B cell (primary cell): Measurements from ENCODE around the gene FOXN1. TPM values are rescaled to one million over a fixed set of nuclear protein-coding genes. Genes with fewer than 3 reads are reported as not detected.
"Not testable (repeated sequence)": the region's sequence is repeated elsewhere in the genome, so short reads cannot be mapped to it uniquely, and the experiment has no call there.

Experiments
- ATAC-seq: fragments of 200-7000 bp; cut with Tn5 transposase; one replicate; pipeline ENCODE4 v1.10.0; 2021; ENCODE audit warnings: low read depth, mild to moderate bottlenecking, moderate number of reproducible peaks, moderate library complexity
- CTCF ChIA-PET: fragments of 350-600 bp; sonication (Branson Sonifier 250); formaldehyde crosslinking; loops from one replicate; lab custom pipeline; 2021; ENCODE audit warnings: antibody characterized with exemption, inconsistent platforms; lab: Charles Lee
- POLR2A ChIA-PET: fragments of 350-600 bp; sonication (Branson Sonifier 250); formaldehyde crosslinking; loops from one replicate; lab custom pipeline; 2021; ENCODE audit warnings: antibody characterized with exemption; lab: Charles Lee
- DNase-seq: peaks from one replicate; pipeline ENCODE4 v3.0.0; 2013
- H2AFZ ChIP-seq: 2 replicates; pipeline ENCODE4 v1.6.1; 2012; ENCODE audit warnings: mild to moderate bottlenecking, low read depth, low read length; ENCODE audit not compliant: insufficient read depth, poor library complexity, severe bottlenecking
- H3K27ac ChIP-seq, 2 donors: 1 replicate in 1 of 2; 2 replicates in 1 of 2; pipeline ENCODE4 v1.5.1; 2012 to 2013; ENCODE audit warnings: low read length in 2 of 2, mild to moderate bottlenecking in 2 of 2, moderate library complexity in 1 of 2
- H3K27me3 ChIP-seq, 4 experiments: fragments of 200-600 bp in 1 of 4; sonication (generic) in 1 of 4; replicated peaks in 1 of 4; 1 replicate in 2 of 4; 2 replicates in 2 of 4; pipeline versions ENCODE4 v1.6.1 to v1.7.0; 2013 to 2016; ENCODE audit warnings: low read length in 3 of 4, mild to moderate bottlenecking in 2 of 4, mixed read lengths in 1 of 4, moderate library complexity in 1 of 4; ENCODE audit not compliant: insufficient read depth in 4 of 4, control insufficient read depth in 3 of 4; ENCODE audit errors: control extremely low read depth in 1 of 4
- H3K36me3 ChIP-seq, 2 experiments: replicated peaks in 1 of 2; 1 replicate in 1 of 2; 2 replicates in 1 of 2; pipeline versions ENCODE4 v1.6.1 to v1.7.1; 2013; ENCODE audit warnings: low read length in 1 of 2; ENCODE audit not compliant: insufficient read depth in 2 of 2, control insufficient read depth in 1 of 2; ENCODE audit errors: control extremely low read depth in 1 of 2, extremely low read depth in 1 of 2
- H3K4me1 ChIP-seq, 2 donors: fragments of 200-600 bp in 1 of 2; sonication (generic) in 1 of 2; 1 replicate in 1 of 2; 2 replicates in 1 of 2; pipeline versions ENCODE4 v1.5.1 to v1.6.1; 2013 to 2017; ENCODE audit warnings: low read length in 2 of 2; ENCODE audit not compliant: control insufficient read depth in 2 of 2, insufficient read depth in 2 of 2
- H3K4me2 ChIP-seq: replicated peaks from 2 replicates; pipeline ENCODE3; 2012; ENCODE audit warnings: mild to moderate bottlenecking, low read depth, low read length; ENCODE audit not compliant: poor library complexity, severe bottlenecking
- H3K4me3 ChIP-seq, 5 experiments: fragments of 200-600 bp in 1 of 5; sonication (generic) in 1 of 5; 1 replicate in 3 of 5; 2 replicates in 2 of 5; pipeline versions ENCODE4 v1.5.1 to v1.7.0; 2011 to 2016; ENCODE audit warnings: low read length in 4 of 5, mild to moderate bottlenecking in 4 of 5, low read depth in 2 of 5, control low read depth in 1 of 5, moderate library complexity in 1 of 5; ENCODE audit not compliant: insufficient read depth in 1 of 5; ENCODE audit errors: control extremely low read depth in 1 of 5, extremely low read depth in 1 of 5
- H3K79me2 ChIP-seq: fragments of 200-600 bp; sonication (generic); one replicate; pipeline ENCODE4 v1.6.0; 2016; ENCODE audit warnings: low read length; ENCODE audit not compliant: control insufficient read depth, insufficient read depth
- H3K9ac ChIP-seq: fragments of 200-600 bp; sonication (generic); 2 replicates; pipeline ENCODE4 v1.6.1; 2017; ENCODE audit warnings: mild to moderate bottlenecking, low read length, moderate library complexity
- H3K9me3 ChIP-seq, 3 donors: one replicate each; pipeline versions ENCODE4 v1.6.1 to v1.7.1; 2013; ENCODE audit warnings: low read length in 2 of 3; ENCODE audit not compliant: control insufficient read depth in 2 of 3, insufficient read depth in 1 of 3; ENCODE audit errors: control extremely low read depth in 1 of 3
- H4K20me1 ChIP-seq: 2 replicates; pipeline ENCODE4 v1.6.0; 2012; ENCODE audit warnings: mild to moderate bottlenecking, low read length; ENCODE audit not compliant: insufficient read depth, control insufficient read depth, poor library complexity, severe bottlenecking
- H3K27ac Mint-ChIP-seq: one replicate; pipeline ENCODE4 v1.8.0; 2021; ENCODE audit warnings: mixed read lengths
- H3K27me3 Mint-ChIP-seq: one replicate; pipeline ENCODE4 v1.8.0; 2021; ENCODE audit warnings: mixed read lengths
- H3K4me1 Mint-ChIP-seq: one replicate; pipeline ENCODE4 v1.8.0; 2021; ENCODE audit warnings: mixed read lengths
- H3K4me3 Mint-ChIP-seq: one replicate; pipeline ENCODE4 v1.8.0; 2021; ENCODE audit warnings: mixed read lengths
- H3K9me3 Mint-ChIP-seq: one replicate; pipeline ENCODE4 v1.8.0; 2022; ENCODE audit warnings: mixed read lengths; ENCODE audit not compliant: insufficient read depth
- EZH2 ChIP-seq: IDR thresholded peaks from 2 replicates; pipeline ENCODE4 v1.6.1; 2012; ENCODE audit warnings: borderline replicate concordance, low read depth, mild to moderate bottlenecking, moderate library complexity, low read length; ENCODE audit not compliant: insufficient read depth, poor library complexity, severe bottlenecking
- WGBS: methylation state at CpG from one replicate; pipeline ENCODE4 v1.1.5; 2013; ENCODE audit warnings: missing lambda C conversion rate; ENCODE audit not compliant: insufficient coverage; 5-methylcytosine and 5-hydroxymethylcytosine counted together
- intact Hi-C: fragments of 100-400 bp; cut with micrococcal nuclease; formaldehyde crosslinking; loops from one replicate; pipeline ENCODE4 v1.10.0; 2022
- polyA plus RNA-seq: library from polyadenylated mRNA; depleted of rRNA; stranded (reverse); fragments of >200 nt; gene quantifications from 2 replicates; pipeline ENCODE4 v1.2.3, GENCODE V29; 2012
- total RNA-seq, 2 donors: library from RNA; stranded (reverse); fragments of 120-200 nt in 1 of 2; gene quantifications; 1 replicate in 1 of 2; 2 replicates in 1 of 2; pipeline versions ENCODE4 v1.2.3 to v1.2.4, GENCODE V29; 2013 to 2022
- TF ChIP-seq, protein P1 (sequence below): fragments of 200-600 bp; IDR thresholded peaks from one replicate; pipeline ENCODE4 v1.8.0; 2022; ENCODE audit warnings: antibody characterized with exemption, mild to moderate bottlenecking

FOXN1 gene
- total and polyA plus RNA-seq, 2 donors (not counting 1 experiment from before 2014, with no cell fraction given) = not detected

DNA sequence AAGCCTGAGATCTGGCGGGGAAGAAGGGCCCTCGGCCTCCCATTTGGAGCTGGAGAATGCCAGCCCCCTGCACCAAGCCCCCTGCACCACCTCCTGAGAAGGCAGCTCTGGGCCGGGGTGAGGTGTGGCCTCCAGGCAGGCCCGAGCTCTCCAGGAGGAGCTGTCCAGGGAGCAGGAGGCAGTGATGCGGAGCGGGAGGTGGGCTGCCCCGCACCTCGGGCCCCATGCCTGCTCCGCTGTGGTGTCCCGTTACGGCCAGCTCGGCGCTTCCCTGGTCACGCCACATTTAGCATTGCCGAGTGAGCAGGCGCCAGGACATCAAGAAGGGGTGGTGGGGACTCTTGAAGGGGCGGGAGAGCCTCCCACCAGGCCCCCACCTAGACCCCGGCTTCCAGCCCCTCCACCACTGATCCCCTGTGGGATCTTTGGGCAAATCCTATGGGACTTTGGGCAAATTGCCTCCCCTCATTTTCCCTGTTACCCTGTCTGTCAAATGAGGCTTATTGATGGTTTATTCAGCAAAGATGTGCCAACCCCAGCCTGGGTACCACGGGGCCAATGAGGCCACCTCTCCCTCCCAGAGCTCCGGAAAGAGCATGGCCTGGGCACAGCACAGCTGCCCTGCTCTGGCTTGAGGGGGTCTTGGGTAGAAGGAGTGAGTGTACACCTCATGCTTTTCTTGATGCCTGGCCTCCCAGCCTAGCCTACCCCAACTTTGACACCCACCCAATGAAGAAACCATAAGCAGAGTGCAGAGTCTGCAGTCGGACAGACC is 15.3 kb downstream of the FOXN1 start:
- Histone ChIP-seq H4K20me1 (no peaks in the 10 kb centered on the region), H2AFZ (no peak overlapping the region), H3K27me3 (no peaks in the 10 kb centered on the region), H3K4me3 (no peak overlapping the region), H3K36me3 (no peaks in the 10 kb centered on the region), H3K9me3 (no peaks in the 10 kb centered on the region), H3K27ac (no peak overlapping the region), H3K79me2 (no peaks in the 10 kb centered on the region), H3K4me2 (no peak overlapping the region), H3K9ac (no peak overlapping the region), H3K4me1 (peaks cover 0 to 9% of the 10 kb centered on the region in 2 donors)
- no peaks in the 10 kb centered on the region for H3K9me3 Mint-ChIP-seq
- CTCF ChIA-PET = interaction anchor here (1.1 kb wide), 1 partner anchor 18 kb away, joined by 3 read pairs; no protein-coding TSS in a partner anchor
- H3K27me3 Mint-ChIP-seq = no peaks in the 10 kb centered on the region
- no peak overlapping the region for H3K4me3 Mint-ChIP-seq
- peaks cover 6% of the 10 kb centered on the region for H3K4me1 Mint-ChIP-seq
- DNase-seq (no peak), ATAC-seq (no peak)
- intact Hi-C loops = no loop called here
- POLR2A ChIA-PET = no interaction called here
- 94% methylated on average over 11 of the region's 21 CpGs for WGBS
- H3K27ac Mint-ChIP-seq = no peak overlapping the region
- no peak for TF ChIP-seq EZH2
- TF ChIP-seq, protein P1, sequence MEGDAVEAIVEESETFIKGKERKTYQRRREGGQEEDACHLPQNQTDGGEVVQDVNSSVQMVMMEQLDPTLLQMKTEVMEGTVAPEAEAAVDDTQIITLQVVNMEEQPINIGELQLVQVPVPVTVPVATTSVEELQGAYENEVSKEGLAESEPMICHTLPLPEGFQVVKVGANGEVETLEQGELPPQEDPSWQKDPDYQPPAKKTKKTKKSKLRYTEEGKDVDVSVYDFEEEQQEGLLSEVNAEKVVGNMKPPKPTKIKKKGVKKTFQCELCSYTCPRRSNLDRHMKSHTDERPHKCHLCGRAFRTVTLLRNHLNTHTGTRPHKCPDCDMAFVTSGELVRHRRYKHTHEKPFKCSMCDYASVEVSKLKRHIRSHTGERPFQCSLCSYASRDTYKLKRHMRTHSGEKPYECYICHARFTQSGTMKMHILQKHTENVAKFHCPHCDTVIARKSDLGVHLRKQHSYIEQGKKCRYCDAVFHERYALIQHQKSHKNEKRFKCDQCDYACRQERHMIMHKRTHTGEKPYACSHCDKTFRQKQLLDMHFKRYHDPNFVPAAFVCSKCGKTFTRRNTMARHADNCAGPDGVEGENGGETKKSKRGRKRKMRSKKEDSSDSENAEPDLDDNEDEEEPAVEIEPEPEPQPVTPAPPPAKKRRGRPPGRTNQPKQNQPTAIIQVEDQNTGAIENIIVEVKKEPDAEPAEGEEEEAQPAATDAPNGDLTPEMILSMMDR = no peak

DNA sequence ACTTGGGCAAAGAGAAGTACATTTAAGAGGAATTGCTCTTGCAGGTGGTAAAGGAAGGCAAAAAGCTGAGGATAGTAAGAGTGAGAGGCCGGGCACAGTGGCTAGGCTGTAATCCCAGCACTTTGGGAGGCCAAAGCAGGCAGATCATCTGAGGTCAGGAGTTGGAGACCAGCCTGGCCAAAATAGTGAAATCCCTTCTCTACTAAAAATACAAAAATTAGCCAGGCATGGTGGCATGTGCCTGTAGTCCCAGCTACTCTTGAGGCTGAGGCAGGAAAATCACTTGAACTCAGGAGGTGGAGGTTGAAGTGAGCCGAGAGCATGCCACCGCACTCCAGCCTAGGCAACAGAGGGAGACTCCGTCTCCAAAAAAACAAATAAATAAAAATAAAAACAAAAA is 16.1 kb downstream of the FOXN1 start:
- H3K79me2 ChIP-seq, H3K27me3 ChIP-seq, H3K4me3 ChIP-seq, H2AFZ ChIP-seq, H3K9me3 Mint-ChIP-seq, H3K27me3 Mint-ChIP-seq, H4K20me1 ChIP-seq, H3K4me1 Mint-ChIP-seq, ATAC-seq, H3K9me3 ChIP-seq, H3K36me3 ChIP-seq, POLR2A ChIA-PET, H3K4me2 ChIP-seq, intact Hi-C loops, H3K4me1 ChIP-seq, H3K27ac ChIP-seq, DNase-seq, H3K9ac ChIP-seq, H3K4me3 Mint-ChIP-seq, H3K27ac Mint-ChIP-seq: not testable (repeated sequence)
- CTCF ChIA-PET = interaction anchor here (1.1 kb wide), 1 partner anchor 17 kb away, joined by 3 read pairs; no protein-coding TSS in a partner anchor
- 100% methylated on average over 1 of the region's 4 CpGs for WGBS
